ENCODE data around the gene SERPINC1. TPM values are rescaled to one million over a fixed set of nuclear protein-coding genes. Genes with fewer than 3 reads are reported as not detected.
"Not testable (repeated sequence)": the region's sequence is repeated elsewhere in the genome, so short reads cannot be mapped to it uniquely, and the experiment has no call there.

SERPINC1 gene
- polyA plus RNA-seq, 1 donor (not counting 4 experiments of a cell fraction or from before 2014, with no cell fraction given), result 0.14 TPM

DNA sequence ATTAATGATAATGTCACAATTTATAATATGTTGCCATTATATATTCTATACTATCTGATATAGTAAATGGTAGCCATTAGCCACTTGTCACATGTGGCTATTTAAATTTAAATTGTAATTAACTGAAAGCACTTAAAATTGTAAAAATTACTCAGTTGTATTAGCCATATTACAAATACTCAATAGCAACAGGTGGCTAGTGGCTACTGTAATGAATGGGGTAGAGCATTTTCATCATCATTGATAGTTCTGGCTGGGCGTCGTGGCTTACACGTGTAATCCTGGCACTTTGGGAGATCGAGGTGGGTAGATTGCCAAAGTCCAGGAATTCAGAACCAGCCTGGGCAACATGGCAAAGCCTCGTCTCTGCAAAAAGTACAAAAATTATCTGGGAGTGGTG lies 32.4 kb downstream of the SERPINC1 start:
- no peaks in the 10 kb centered on the region for H3K9me3 ChIP-seq (ENCODE audit: control insufficient read depth, low read depth, low read length)
- no peaks in the 10 kb centered on the region for H4K20me1 ChIP-seq (ENCODE audit: control insufficient read depth, extremely low read depth, insufficient read depth, low read length)
- H3K4me1 ChIP-seq (ENCODE audit: control insufficient read depth, extremely low read depth, insufficient read depth, low read length), result no peaks in the 10 kb centered on the region
- no peaks in the 10 kb centered on the region for H3K27me3 ChIP-seq (ENCODE audit: control insufficient read depth, extremely low read depth, insufficient read depth, low read length)
- H3K9me1 ChIP-seq (ENCODE audit: control insufficient read depth, extremely low read depth, insufficient read depth, low read length), result no peaks in the 10 kb centered on the region
- TF ChIP-seq, protein P1, sequence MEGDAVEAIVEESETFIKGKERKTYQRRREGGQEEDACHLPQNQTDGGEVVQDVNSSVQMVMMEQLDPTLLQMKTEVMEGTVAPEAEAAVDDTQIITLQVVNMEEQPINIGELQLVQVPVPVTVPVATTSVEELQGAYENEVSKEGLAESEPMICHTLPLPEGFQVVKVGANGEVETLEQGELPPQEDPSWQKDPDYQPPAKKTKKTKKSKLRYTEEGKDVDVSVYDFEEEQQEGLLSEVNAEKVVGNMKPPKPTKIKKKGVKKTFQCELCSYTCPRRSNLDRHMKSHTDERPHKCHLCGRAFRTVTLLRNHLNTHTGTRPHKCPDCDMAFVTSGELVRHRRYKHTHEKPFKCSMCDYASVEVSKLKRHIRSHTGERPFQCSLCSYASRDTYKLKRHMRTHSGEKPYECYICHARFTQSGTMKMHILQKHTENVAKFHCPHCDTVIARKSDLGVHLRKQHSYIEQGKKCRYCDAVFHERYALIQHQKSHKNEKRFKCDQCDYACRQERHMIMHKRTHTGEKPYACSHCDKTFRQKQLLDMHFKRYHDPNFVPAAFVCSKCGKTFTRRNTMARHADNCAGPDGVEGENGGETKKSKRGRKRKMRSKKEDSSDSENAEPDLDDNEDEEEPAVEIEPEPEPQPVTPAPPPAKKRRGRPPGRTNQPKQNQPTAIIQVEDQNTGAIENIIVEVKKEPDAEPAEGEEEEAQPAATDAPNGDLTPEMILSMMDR (optimal IDR thresholded peaks at IDR 0.05 in 1 of 3, IDR thresholded peaks at IDR 0.05 in 1 of 3, conservative IDR thresholded peaks at IDR 0.05 in 1 of 3; ENCODE audit: extremely low read depth in 1 of 3, insufficient read depth in 2 of 3, low read length in 3 of 3), result no peak
- TF ChIP-seq EZH2 (IDR thresholded peaks at IDR 0.05; ENCODE audit: low read length), result no peak
- no peak overlapping the region for H2AFZ ChIP-seq (ENCODE audit: control insufficient read depth, low read length)
- no peaks in the 10 kb centered on the region for H3K79me2 ChIP-seq (ENCODE audit: control insufficient read depth, insufficient read depth, low read length)
- H3K4me3 ChIP-seq (ENCODE audit: control insufficient read depth in 2 of 3, extremely low read depth in 1 of 3, insufficient read depth in 2 of 3, low read depth in 1 of 3, low read length in 3 of 3), result no peak overlapping the region
- DNase-seq (ENCODE audit: low read depth, low spot score) (no peak), FAIRE-seq (no peak)
- H3K27ac ChIP-seq (ENCODE audit: control insufficient read depth, insufficient read depth, low read length), result no peak overlapping the region
- H3K36me3 ChIP-seq (ENCODE audit: control insufficient read depth in 2 of 2, extremely low read depth in 1 of 2, insufficient read depth in 2 of 2, low read length in 2 of 2), result peaks cover 3 to 10% of the 10 kb centered on the region in 2 experiments
- dilution Hi-C loops (cut with MboI; ENCODE audit: extremely low pct_ligation_motif_present, low sequenced_read_pairs), result no loop called here
- H3K9ac ChIP-seq (ENCODE audit: control insufficient read depth, extremely low read depth, insufficient read depth, low read length), result no peak overlapping the region
- no peak overlapping the region for H3K4me2 ChIP-seq (ENCODE audit: control insufficient read depth, extremely low read depth, insufficient read depth, low read depth, low read length)

DNA sequence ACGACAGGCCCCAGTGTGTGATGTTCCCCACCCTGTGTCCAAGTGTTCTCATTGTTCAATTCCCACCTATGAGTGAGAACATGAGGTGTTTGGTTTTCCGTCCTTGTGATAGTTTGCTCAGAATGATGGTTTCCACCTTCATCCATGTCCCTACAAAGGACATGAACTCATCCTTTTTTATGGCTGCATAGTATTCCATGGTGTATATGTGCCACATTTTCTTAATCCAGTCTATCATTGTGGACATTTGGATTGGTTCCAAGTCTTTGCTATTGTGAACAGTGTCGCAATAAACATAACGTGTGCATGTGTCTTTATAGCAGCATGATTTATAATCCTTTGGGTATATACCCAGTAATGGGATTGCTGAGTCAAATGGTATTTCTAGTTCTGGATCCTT lies 36.0 kb downstream of the SERPINC1 start:
- H3K9me3 ChIP-seq (ENCODE audit: control insufficient read depth, low read depth, low read length); H3K4me1 ChIP-seq (ENCODE audit: control insufficient read depth, extremely low read depth, insufficient read depth, low read length); H4K20me1 ChIP-seq (ENCODE audit: control insufficient read depth, extremely low read depth, insufficient read depth, low read length); H3K9me1 ChIP-seq (ENCODE audit: control insufficient read depth, extremely low read depth, insufficient read depth, low read length); H3K4me3 ChIP-seq (ENCODE audit: control insufficient read depth in 2 of 3, extremely low read depth in 1 of 3, insufficient read depth in 2 of 3, low read depth in 1 of 3, low read length in 3 of 3); H3K9ac ChIP-seq (ENCODE audit: control insufficient read depth, extremely low read depth, insufficient read depth, low read length); dilution Hi-C loops (cut with MboI; ENCODE audit: extremely low pct_ligation_motif_present, low sequenced_read_pairs); H3K27ac ChIP-seq (ENCODE audit: control insufficient read depth, insufficient read depth, low read length); FAIRE-seq; H2AFZ ChIP-seq (ENCODE audit: control insufficient read depth, low read length); H3K27me3 ChIP-seq (ENCODE audit: control insufficient read depth, extremely low read depth, insufficient read depth, low read length); DNase-seq (ENCODE audit: low read depth, low spot score); H3K4me2 ChIP-seq (ENCODE audit: control insufficient read depth, extremely low read depth, insufficient read depth, low read depth, low read length); H3K79me2 ChIP-seq (ENCODE audit: control insufficient read depth, insufficient read depth, low read length); H3K36me3 ChIP-seq (ENCODE audit: control insufficient read depth in 2 of 2, extremely low read depth in 1 of 2, insufficient read depth in 2 of 2, low read length in 2 of 2): not testable (repeated sequence)

DNA sequence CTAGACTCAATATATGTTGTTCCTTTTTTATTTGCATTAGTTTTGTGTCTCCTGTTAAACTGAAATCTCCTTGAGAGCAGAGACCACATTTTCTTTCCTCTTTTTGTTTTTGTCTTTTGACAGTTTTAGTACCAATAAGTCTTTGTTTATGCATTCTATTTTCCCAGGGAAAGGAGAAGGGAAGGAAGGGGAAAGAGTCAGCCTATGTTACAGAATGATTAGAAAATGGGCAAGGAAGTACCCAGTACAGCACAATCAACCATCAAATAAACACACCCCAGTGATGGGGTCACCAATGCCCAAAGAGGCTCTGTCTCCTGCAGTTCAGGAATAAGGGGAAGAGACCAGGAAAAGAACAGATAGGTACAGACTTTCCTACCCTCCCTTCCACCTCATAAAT lies 38.9 kb downstream of the SERPINC1 start:
- H3K27me3 ChIP-seq (ENCODE audit: control insufficient read depth, extremely low read depth, insufficient read depth, low read length), result no peaks in the 10 kb centered on the region
- no peaks in the 10 kb centered on the region for H3K79me2 ChIP-seq (ENCODE audit: control insufficient read depth, insufficient read depth, low read length)
- peaks cover 3 to 4% of the 10 kb centered on the region in 2 experiments for H3K36me3 ChIP-seq (ENCODE audit: control insufficient read depth in 2 of 2, extremely low read depth in 1 of 2, insufficient read depth in 2 of 2, low read length in 2 of 2)
- no peak overlapping the region for H2AFZ ChIP-seq (ENCODE audit: control insufficient read depth, low read length)
- H3K4me2 ChIP-seq (ENCODE audit: control insufficient read depth, extremely low read depth, insufficient read depth, low read depth, low read length), result no peak overlapping the region
- no peak overlapping the region for H3K9ac ChIP-seq (ENCODE audit: control insufficient read depth, extremely low read depth, insufficient read depth, low read length)
- no peaks in the 10 kb centered on the region for H3K9me3 ChIP-seq (ENCODE audit: control insufficient read depth, low read depth, low read length)
- TF ChIP-seq, protein P1 (optimal IDR thresholded peaks at IDR 0.05 in 1 of 3, IDR thresholded peaks at IDR 0.05 in 1 of 3, conservative IDR thresholded peaks at IDR 0.05 in 1 of 3; ENCODE audit: extremely low read depth in 1 of 3, insufficient read depth in 2 of 3, low read length in 3 of 3), result no peak
- TF ChIP-seq EZH2 (IDR thresholded peaks at IDR 0.05; ENCODE audit: low read length), result no peak
- no peaks in the 10 kb centered on the region for H4K20me1 ChIP-seq (ENCODE audit: control insufficient read depth, extremely low read depth, insufficient read depth, low read length)
- no peaks in the 10 kb centered on the region for H3K4me1 ChIP-seq (ENCODE audit: control insufficient read depth, extremely low read depth, insufficient read depth, low read length)
- FAIRE-seq (no peak), DNase-seq (ENCODE audit: low read depth, low spot score) (no peak)
- no peak overlapping the region for H3K27ac ChIP-seq (ENCODE audit: control insufficient read depth, insufficient read depth, low read length)
- H3K9me1 ChIP-seq (ENCODE audit: control insufficient read depth, extremely low read depth, insufficient read depth, low read length), result no peaks in the 10 kb centered on the region
- dilution Hi-C loops (cut with MboI; ENCODE audit: extremely low pct_ligation_motif_present, low sequenced_read_pairs), result no loop called here
- no peak overlapping the region for H3K4me3 ChIP-seq (ENCODE audit: control insufficient read depth in 2 of 3, extremely low read depth in 1 of 3, insufficient read depth in 2 of 3, low read depth in 1 of 3, low read length in 3 of 3)

All from keratinocyte (primary cell).